GM12865 (cell line): ENCODE results near the gene TOP2A.

Source experiments
- DNase-seq: peaks from one replicate; pipeline ENCODE4 v3.0.0; 2010; ENCODE audit warnings: low read depth
- H3K4me3 ChIP-seq: 2 replicates; pipeline ENCODE4 v1.5.1; 2011; ENCODE audit warnings: mild to moderate bottlenecking, low read depth, low read length, control low read depth
- TF ChIP-seq, protein P1 (sequence below): IDR thresholded peaks from 2 replicates; pipeline ENCODE4 v1.5.1; 2011; ENCODE audit warnings: low read length, control low read depth, low read depth, inconsistent platforms; ENCODE audit not compliant: insufficient read depth; ENCODE audit errors: missing control alignments

Gene TOP2A

GRCh38 chr17:40447148-40447644 lies 29.5 kb upstream of the TOP2A start:
- DNase-seq, result no peak
- no peak overlapping the region for H3K4me3 ChIP-seq
- TF ChIP-seq, protein P1, sequence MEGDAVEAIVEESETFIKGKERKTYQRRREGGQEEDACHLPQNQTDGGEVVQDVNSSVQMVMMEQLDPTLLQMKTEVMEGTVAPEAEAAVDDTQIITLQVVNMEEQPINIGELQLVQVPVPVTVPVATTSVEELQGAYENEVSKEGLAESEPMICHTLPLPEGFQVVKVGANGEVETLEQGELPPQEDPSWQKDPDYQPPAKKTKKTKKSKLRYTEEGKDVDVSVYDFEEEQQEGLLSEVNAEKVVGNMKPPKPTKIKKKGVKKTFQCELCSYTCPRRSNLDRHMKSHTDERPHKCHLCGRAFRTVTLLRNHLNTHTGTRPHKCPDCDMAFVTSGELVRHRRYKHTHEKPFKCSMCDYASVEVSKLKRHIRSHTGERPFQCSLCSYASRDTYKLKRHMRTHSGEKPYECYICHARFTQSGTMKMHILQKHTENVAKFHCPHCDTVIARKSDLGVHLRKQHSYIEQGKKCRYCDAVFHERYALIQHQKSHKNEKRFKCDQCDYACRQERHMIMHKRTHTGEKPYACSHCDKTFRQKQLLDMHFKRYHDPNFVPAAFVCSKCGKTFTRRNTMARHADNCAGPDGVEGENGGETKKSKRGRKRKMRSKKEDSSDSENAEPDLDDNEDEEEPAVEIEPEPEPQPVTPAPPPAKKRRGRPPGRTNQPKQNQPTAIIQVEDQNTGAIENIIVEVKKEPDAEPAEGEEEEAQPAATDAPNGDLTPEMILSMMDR, result no peak

GRCh38 chr17:40445751-40446468 lies 28.2 kb upstream of the TOP2A start:
- no peak overlapping the region for H3K4me3 ChIP-seq
- DNase-seq, result no peak
- TF ChIP-seq, protein P1, result no peak

GRCh38 chr17:40443988-40444899 lies 26.5 kb upstream of the TOP2A start:
- DNase-seq, result no peak
- peak overlapping the region; percentile 33 for H3K4me3 ChIP-seq

GRCh38 chr17:40443196-40443987 lies 25.7 kb upstream of the TOP2A start, which contains the start of gene IGFBP4:
TSS of gene IGFBP4 (plus strand) at chr17:40443450. CDS start at chr17:40443736, 286 bp downstream.
- DNase-seq, result peak; percentile 77
- TF ChIP-seq, protein P1, result peak; percentile 53
- H3K4me3 ChIP-seq, result peak within 1 kb of the TSS; percentile 33

More at GRCh38 chr17:40443988-40444899, 26.5 kb upstream of the TOP2A start:
- TF ChIP-seq, protein P1, result no peak

DNA sequence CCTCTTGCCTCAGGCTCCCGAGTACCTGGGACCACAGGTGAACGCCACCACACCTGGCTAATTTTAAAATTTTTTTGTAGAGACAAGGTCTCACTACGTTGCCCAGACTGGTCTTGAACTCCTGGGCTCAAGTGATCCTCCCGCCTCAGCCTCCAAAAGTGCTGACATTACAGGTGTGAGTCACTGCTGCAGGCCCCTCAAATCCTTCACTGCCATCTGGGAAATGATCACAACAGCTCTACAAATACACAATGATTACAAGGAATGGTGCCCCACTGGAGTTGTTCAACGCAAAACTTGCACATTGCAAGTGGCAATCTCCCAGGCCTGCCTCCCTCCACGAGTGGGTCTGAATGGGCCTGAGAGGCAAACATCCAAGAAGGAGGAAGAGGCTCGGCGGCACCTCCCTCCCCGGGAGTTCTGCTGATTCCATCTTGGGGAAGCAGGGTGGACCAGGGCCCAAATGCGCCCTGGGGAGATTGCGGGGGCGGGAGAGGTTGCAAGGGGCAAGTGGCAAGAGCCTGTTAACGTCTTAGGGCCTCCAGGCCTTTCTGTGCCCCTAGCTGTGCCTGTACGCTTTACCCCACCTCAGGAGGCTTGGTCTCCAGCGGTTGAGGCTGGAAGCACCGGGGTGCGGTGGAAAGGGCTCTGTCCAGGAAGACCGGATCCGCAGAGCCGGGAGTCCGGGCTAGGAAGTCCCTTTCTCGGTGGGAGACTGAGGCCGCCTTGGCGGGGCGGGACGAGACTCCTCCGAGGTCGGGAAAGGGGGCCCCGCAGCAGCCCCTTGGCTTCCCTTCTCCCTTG lies 24.9 kb upstream of the TOP2A start:
- no peak for DNase-seq
- no peak overlapping the region for H3K4me3 ChIP-seq
- TF ChIP-seq, protein P1, result no peak
